Activated naive CD4-positive, alpha-beta T cell treated with anti-CD3 and anti-CD28 coated beads for 36 hours (primary cell): ENCODE results near the gene SLC6A19. TPM values are rescaled to one million over a fixed set of nuclear protein-coding genes. Genes with fewer than 3 reads are reported as not detected.

Experiments
- CTCF ChIA-PET: fragments of 350-600 bp; sonication (Branson Sonifier 250); formaldehyde crosslinking; loops from one replicate; lab custom pipeline; 2021; ENCODE audit warnings: antibody characterized with exemption; lab: Charles Lee
- DNase-seq: peaks from one replicate; pipeline ENCODE4 v3.0.0-alpha.2; 2020
- H3K27ac Mint-ChIP-seq: one replicate; pipeline ENCODE4 v1.8.0; 2021; ENCODE audit warnings: mild to moderate bottlenecking, mixed read lengths
- H3K27me3 Mint-ChIP-seq: one replicate; pipeline ENCODE4 v1.8.0; 2021; ENCODE audit warnings: low read depth, mixed read lengths
- H3K36me3 Mint-ChIP-seq: one replicate; pipeline ENCODE4 v1.8.0; 2021; ENCODE audit warnings: low read depth, mixed read lengths
- H3K4me1 Mint-ChIP-seq: one replicate; pipeline ENCODE4 v1.8.0; 2021; ENCODE audit warnings: low read depth, mixed read lengths
- H3K4me3 Mint-ChIP-seq: one replicate; pipeline ENCODE4 v1.8.0; 2021; ENCODE audit warnings: mild to moderate bottlenecking, moderate library complexity, mixed read lengths
- H3K9me3 Mint-ChIP-seq: one replicate; pipeline ENCODE4 v1.8.0; 2021; ENCODE audit warnings: mixed read lengths
- intact Hi-C: fragments of 100-400 bp; cut with micrococcal nuclease; formaldehyde crosslinking; loops from one replicate; pipeline ENCODE4 v1.15.1; 2023
- total RNA-seq, 2 experiments: library from RNA; stranded (reverse); gene quantifications; one replicate each; pipeline ENCODE4 v1.2.3, GENCODE V29; 2021

SLC6A19 gene
- total RNA-seq, 2 experiments from 2014 or later: not detected

DNA sequence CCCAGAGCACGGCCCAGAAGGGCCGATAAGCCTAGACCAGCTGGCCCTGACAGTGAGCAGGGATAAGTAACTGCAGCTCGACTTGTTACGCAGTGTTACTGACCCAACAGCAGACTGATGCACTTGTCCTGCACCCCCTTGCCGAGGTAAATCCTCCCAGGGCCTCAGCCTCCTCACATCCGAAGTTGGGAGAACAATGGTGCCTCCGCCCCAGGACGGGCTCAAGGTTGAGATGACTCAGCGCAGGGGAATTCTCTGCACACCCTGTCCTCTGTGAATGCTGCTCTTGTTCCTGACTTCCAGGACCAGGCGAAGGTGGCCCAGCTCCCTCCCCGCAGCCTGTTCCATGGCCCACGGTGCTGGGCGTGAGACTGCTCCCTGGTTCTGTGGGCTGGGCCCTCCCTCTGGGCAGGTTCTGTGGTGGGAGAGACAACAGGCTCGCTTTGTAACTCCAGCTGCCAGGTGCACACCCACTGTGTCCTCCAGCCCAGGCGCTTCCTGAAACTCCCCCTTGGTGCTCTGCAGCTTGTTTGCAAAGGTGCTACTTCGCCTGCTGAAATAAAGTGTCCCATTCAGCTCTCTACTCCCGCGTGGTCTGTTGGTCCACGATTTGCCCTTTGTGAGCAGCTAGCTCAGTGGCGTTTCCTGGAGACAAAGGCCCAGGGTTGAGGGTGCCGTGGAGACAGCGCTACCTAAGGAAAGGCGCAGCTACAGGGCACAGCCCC lies 40.1 kb upstream of the SLC6A19 start:
- H3K27ac Mint-ChIP-seq: no peak overlapping the region
- peaks cover 36% of the 10 kb centered on the region for H3K27me3 Mint-ChIP-seq
- H3K4me3 Mint-ChIP-seq: no peak overlapping the region
- DNase-seq: no peak
- intact Hi-C loops: no loop called here
- H3K36me3 Mint-ChIP-seq: peaks cover 2% of the 10 kb centered on the region
- H3K9me3 Mint-ChIP-seq: peaks cover 2% of the 10 kb centered on the region
- H3K4me1 Mint-ChIP-seq: no peaks in the 10 kb centered on the region
- CTCF ChIA-PET: interaction anchor here (1.2 kb wide), 1 partner anchor 12 kb away, joined by 4 read pairs; no protein-coding TSS in a partner anchor

GRCh38 chr5:1161833-1162229 lies 39.6 kb upstream of the SLC6A19 start:
- no peak overlapping the region for H3K27ac Mint-ChIP-seq
- peaks cover 2% of the 10 kb centered on the region for H3K9me3 Mint-ChIP-seq
- H3K4me3 Mint-ChIP-seq: no peak overlapping the region
- CTCF ChIA-PET: interaction anchor here (0.6 to 1.2 kb wide), 2 partner anchors 11 to 580 kb away, joined by 3 to 4 read pairs; no protein-coding TSS in a partner anchor
- no peak for DNase-seq
- H3K27me3 Mint-ChIP-seq: peaks cover 37% of the 10 kb centered on the region
- no peaks in the 10 kb centered on the region for H3K4me1 Mint-ChIP-seq
- intact Hi-C loops: no loop called here
- H3K36me3 Mint-ChIP-seq: peaks cover 2% of the 10 kb centered on the region

GRCh38 chr5:1162276-1162675 lies 39.1 kb upstream of the SLC6A19 start:
- Mint-ChIP-seq H3K27me3 (peaks cover 33% of the 10 kb centered on the region), H3K27ac (no peak overlapping the region), H3K4me3 (no peak overlapping the region), H3K4me1 (no peaks in the 10 kb centered on the region), H3K9me3 (peaks cover 1% of the 10 kb centered on the region), H3K36me3 (peaks cover 2% of the 10 kb centered on the region)
- intact Hi-C loops: no loop called here
- CTCF ChIA-PET: interaction anchor here (0.6 to 1.2 kb wide), 2 partner anchors 11 to 579 kb away, joined by 3 to 4 read pairs; no protein-coding TSS in a partner anchor
- DNase-seq: no peak

DNA sequence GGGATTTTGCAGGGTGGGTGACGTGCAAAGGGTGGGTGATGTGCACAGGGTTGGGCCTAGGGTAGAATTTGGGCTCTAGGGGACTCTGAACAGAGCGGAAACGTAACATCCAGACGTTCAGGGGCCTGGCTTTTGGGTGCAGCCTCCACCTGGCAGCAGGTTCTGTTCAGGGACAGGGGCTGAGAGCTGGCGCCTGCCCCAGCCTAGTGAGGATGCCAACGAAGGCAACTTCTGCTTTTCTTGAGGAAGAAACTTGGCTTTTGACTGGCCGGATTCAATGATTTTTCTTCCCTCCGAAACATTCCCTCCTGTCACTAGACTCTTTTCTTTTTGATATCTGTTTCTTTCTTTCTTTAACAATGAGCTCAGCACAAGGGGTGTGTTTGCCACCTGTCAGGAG lies 38.6 kb upstream of the SLC6A19 start:
- H3K36me3 Mint-ChIP-seq: no peaks in the 10 kb centered on the region
- no peaks in the 10 kb centered on the region for H3K9me3 Mint-ChIP-seq
- CTCF ChIA-PET: no interaction called here
- intact Hi-C loops: no loop called here
- no peaks in the 10 kb centered on the region for H3K4me1 Mint-ChIP-seq
- H3K27ac Mint-ChIP-seq: no peak overlapping the region
- no peak overlapping the region for H3K4me3 Mint-ChIP-seq
- no peak for DNase-seq
- peaks cover 28% of the 10 kb centered on the region for H3K27me3 Mint-ChIP-seq

DNA sequence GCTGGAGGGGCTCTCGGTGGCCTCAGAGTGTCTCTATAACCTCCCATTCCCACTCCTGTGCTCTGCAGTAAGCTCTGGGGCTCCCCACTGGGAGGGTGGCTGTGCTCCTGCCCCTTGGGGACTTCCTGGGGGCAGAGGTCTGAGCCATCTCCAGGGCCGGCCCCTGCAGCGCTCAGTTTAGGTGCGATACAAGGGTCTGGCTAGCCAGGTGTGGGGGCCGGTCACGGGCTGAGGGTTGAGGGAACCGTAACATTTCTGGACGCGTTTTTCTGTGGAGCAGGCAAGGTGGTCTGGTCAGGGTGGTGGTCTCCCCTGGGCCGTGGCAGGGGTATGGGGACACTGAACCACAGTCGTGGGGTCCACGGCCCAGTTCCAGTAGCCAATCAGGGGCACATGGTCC lies 38.0 kb upstream of the SLC6A19 start:
- H3K27me3 Mint-ChIP-seq: peaks cover 27% of the 10 kb centered on the region
- CTCF ChIA-PET: no interaction called here
- H3K4me1 Mint-ChIP-seq: peaks cover 2% of the 10 kb centered on the region
- intact Hi-C loops: no loop called here
- no peaks in the 10 kb centered on the region for H3K9me3 Mint-ChIP-seq
- no peak overlapping the region for H3K4me3 Mint-ChIP-seq
- H3K36me3 Mint-ChIP-seq: no peaks in the 10 kb centered on the region
- no peak overlapping the region for H3K27ac Mint-ChIP-seq
- DNase-seq: no peak

DNA sequence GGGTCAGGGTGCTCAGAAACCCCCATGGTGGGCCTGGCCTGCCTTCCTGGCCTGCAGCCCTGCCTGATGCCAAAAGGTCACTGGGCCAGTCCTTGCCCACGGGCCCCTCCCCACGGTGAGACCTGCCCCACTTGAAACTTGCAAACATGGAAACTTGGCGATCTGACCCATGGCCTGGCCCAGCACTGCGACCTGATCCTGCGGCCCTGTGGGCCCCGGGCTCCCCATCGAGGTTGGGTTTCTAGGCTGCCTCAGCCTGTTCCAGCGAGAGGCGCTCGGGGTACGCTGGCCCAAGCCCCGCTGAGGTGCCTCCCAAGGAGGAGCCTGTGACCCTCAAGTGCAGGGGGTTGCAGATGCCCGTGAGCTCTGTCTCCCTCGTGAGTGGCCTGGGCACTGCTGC lies 37.5 kb upstream of the SLC6A19 start:
- CTCF ChIA-PET: no interaction called here
- DNase-seq: no peak
- intact Hi-C loops: no loop called here
- no peaks in the 10 kb centered on the region for H3K36me3 Mint-ChIP-seq
- H3K4me3 Mint-ChIP-seq: no peak overlapping the region
- no peaks in the 10 kb centered on the region for H3K9me3 Mint-ChIP-seq
- H3K27me3 Mint-ChIP-seq: peaks cover 23% of the 10 kb centered on the region
- H3K27ac Mint-ChIP-seq: no peak overlapping the region
- peaks cover 2% of the 10 kb centered on the region for H3K4me1 Mint-ChIP-seq

GRCh38 chr5:1164696-1165630 lies 36.4 kb upstream of the SLC6A19 start:
- intact Hi-C loops: loop anchor here (5.0 kb wide), 1 partner anchor 307 kb away; no protein-coding TSS in a partner anchor
- no peak for DNase-seq
- no peaks in the 10 kb centered on the region for H3K36me3 Mint-ChIP-seq
- H3K4me1 Mint-ChIP-seq: peaks cover 2% of the 10 kb centered on the region
- CTCF ChIA-PET: interaction anchor here (1.1 kb wide), 1 partner anchor 948 kb away, joined by 3 read pairs; no protein-coding TSS in a partner anchor
- H3K4me3 Mint-ChIP-seq: no peak overlapping the region
- no peak overlapping the region for H3K27ac Mint-ChIP-seq
- peaks cover 12% of the 10 kb centered on the region for H3K27me3 Mint-ChIP-seq
- no peaks in the 10 kb centered on the region for H3K9me3 Mint-ChIP-seq

DNA sequence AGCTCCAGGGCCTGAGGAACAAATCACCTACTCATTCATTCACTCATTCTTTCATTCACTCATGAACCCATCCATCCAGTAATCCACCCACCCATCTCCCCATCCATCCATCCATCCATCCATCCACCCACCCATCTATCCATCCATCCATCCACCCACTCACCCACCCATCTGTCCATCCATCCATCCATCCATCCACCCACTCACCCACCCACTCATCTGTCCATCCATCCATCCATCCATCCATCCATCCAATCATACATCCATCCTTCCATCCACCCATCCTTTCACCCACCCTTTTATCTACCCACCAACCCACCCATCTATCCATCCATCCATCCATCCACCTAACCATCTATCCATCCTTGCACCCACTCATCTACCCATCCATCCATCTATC lies 35.5 kb upstream of the SLC6A19 start:
- Mint-ChIP-seq H3K4me3 (no peak overlapping the region), H3K9me3 (no peaks in the 10 kb centered on the region), H3K36me3 (no peaks in the 10 kb centered on the region), H3K27ac (no peak overlapping the region), H3K4me1 (peaks cover 2% of the 10 kb centered on the region), H3K27me3 (peaks cover 8% of the 10 kb centered on the region)
- no peak for DNase-seq
- CTCF ChIA-PET: interaction anchor here (1.1 kb wide), 1 partner anchor 947 kb away, joined by 3 read pairs; no protein-coding TSS in a partner anchor
- intact Hi-C loops: loop anchor here (5.0 kb wide), 1 partner anchor 306 kb away; no protein-coding TSS in a partner anchor

DNA sequence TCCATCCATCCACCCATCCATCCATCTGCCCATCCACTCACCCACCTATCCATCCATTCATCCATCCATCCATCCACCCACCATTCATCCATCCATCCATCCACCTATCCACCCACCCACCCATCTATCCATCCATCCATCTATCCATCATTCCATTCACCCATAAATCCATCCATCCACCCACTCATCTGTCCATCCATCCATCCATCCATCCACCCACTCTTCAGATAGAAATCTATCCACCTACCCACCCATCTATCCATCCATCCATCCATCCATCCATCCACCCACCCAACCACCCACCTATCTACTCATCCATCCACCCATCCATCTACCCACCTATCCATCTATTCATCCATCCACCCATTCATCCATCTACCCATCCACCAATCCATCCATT lies 35.0 kb upstream of the SLC6A19 start:
- no peak overlapping the region for H3K4me3 Mint-ChIP-seq
- no peaks in the 10 kb centered on the region for H3K36me3 Mint-ChIP-seq
- CTCF ChIA-PET: no interaction called here
- intact Hi-C loops: loop anchor here (5.0 kb wide), 1 partner anchor 306 kb away; no protein-coding TSS in a partner anchor
- H3K4me1 Mint-ChIP-seq: peaks cover 2% of the 10 kb centered on the region
- DNase-seq: no peak
- H3K9me3 Mint-ChIP-seq: no peaks in the 10 kb centered on the region
- no peak overlapping the region for H3K27ac Mint-ChIP-seq
- H3K27me3 Mint-ChIP-seq: peaks cover 8% of the 10 kb centered on the region

GRCh38 chr5:1167361-1167727 lies 34.1 kb upstream of the SLC6A19 start:
- Mint-ChIP-seq H3K27me3 (peaks cover 8% of the 10 kb centered on the region), H3K36me3 (no peaks in the 10 kb centered on the region), H3K4me1 (peaks cover 2% of the 10 kb centered on the region), H3K4me3 (no peak overlapping the region), H3K9me3 (no peaks in the 10 kb centered on the region), H3K27ac (no peak overlapping the region)
- intact Hi-C loops: loop anchor here (5.0 kb wide), 1 partner anchor 305 kb away; no protein-coding TSS in a partner anchor
- DNase-seq: no peak
- CTCF ChIA-PET: interaction anchor here (0.7 to 1.5 kb wide), 8 partner anchors 88 to 478 kb away, joined by 3 to 13 read pairs (median 4); no protein-coding TSS in a partner anchor

DNA sequence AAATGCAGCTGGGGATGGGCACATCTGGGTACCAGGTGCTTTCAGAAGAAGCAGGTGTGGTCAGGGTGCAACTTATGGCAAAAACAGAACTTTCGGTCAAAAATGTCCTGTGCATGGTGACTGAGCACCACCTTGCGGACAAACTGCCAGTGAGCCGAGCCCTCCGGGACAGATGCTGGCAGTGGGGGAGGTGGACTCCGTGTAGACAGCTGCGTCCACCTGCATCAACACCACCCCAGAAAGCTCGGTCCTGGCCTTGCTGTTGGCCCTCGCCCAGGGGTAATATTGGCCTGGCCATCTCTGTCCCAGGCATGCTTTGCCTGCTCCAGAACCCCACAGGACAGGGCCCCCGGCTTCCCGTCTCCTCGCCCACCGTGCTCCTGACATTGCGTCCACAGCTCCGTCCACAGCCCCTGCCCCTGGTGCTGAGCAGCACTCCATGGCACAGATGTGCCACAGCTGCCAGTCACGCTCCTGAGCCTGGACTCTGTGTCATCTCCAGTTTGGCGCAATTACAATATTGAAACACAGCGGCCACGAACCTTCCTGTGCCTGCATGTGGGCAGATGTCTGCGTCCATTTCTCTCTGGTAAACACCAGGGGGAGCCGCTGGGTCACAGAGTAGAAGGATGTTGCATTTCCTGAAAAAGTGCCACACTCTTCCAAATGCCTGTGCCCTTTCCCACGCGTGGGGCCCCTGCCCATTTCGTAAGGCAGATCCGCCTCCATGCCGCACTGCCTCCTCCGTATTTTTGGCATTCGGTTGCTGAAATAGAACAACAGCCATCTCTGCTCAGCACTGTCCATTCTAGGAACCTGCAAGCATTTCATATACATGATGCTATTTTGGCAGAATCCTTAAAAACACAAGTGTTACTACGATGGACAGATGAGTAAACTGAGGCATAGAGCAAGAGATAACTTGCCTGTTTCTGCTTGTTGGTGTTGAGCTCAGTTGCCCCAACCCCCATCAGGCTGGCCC lies 33.4 kb upstream of the SLC6A19 start:
- no peaks in the 10 kb centered on the region for H3K36me3 Mint-ChIP-seq
- no peaks in the 10 kb centered on the region for H3K9me3 Mint-ChIP-seq
- H3K27me3 Mint-ChIP-seq: peaks cover 8% of the 10 kb centered on the region
- intact Hi-C loops: loop anchor here (1.0 to 5.0 kb wide), 4 partner anchors 177 to 477 kb away; partner anchors contain the start of gene CLPTM1L
- CTCF ChIA-PET: interaction anchor here (0.7 to 1.5 kb wide), 11 partner anchors 87 to 477 kb away, joined by 3 to 13 read pairs (median 3); no protein-coding TSS in a partner anchor
- DNase-seq: peak; percentile 75
- peaks cover 4% of the 10 kb centered on the region for H3K4me1 Mint-ChIP-seq
- H3K27ac Mint-ChIP-seq: no peak overlapping the region
- peak overlapping the region; percentile 37 for H3K4me3 Mint-ChIP-seq
